GM23338 (cell line): ENCODE data around the gene SLC16A9. TPM values are rescaled to one million over a fixed set of nuclear protein-coding genes. Genes with fewer than 3 reads are reported as not detected.

Experiments used
- ATAC-seq: fragments of 200-7000 bp; cut with Tn5 transposase; 3 replicates; pipeline ENCODE4 v1.9.1; 2020
- DNase-seq: peaks from one replicate; pipeline ENCODE4 v3.0.0-alpha.2; 2015; ENCODE audit warnings: low spot score
- H2AFZ ChIP-seq: fragments of 200-600 bp; sonication (generic); 2 replicates; pipeline ENCODE4 v1.8.0; 2016; ENCODE audit warnings: antibody characterized with exemption, mild to moderate bottlenecking, moderate library complexity
- H3F3A ChIP-seq: fragments of 200-600 bp; sonication (generic); replicated peaks from 2 replicates; pipeline ENCODE4 v1.8.0; 2017; ENCODE audit warnings: antibody characterized with exemption, mixed run types, low read depth
- H3K27ac ChIP-seq: fragments of 200-600 bp; sonication (generic); 2 replicates; pipeline ENCODE4 v1.6.1; 2016; ENCODE audit warnings: low read depth
- H3K27me3 ChIP-seq: fragments of 200-600 bp; sonication (generic); 2 replicates; pipeline ENCODE4 v1.8.0; 2016; ENCODE audit warnings: mild to moderate bottlenecking, mixed run types, moderate library complexity; ENCODE audit not compliant: insufficient read depth
- H3K36me3 ChIP-seq: fragments of 200-600 bp; sonication (generic); 2 replicates; pipeline ENCODE4 v1.8.0; 2016; ENCODE audit warnings: mild to moderate bottlenecking; ENCODE audit not compliant: insufficient read depth
- H3K4me1 ChIP-seq: fragments of 200-600 bp; sonication (generic); 2 replicates; pipeline ENCODE4 v1.8.0; 2016; ENCODE audit warnings: mild to moderate bottlenecking, moderate library complexity; ENCODE audit not compliant: insufficient read depth
- H3K4me2 ChIP-seq: fragments of 200-600 bp; sonication (generic); 2 replicates; pipeline ENCODE4 v1.7.1; 2017; ENCODE audit warnings: mixed run types
- H3K4me3 ChIP-seq: fragments of 200-600 bp; sonication (generic); 2 replicates; pipeline ENCODE4 v1.6.1; 2016; ENCODE audit warnings: mixed run types
- H3K79me2 ChIP-seq: fragments of 200-600 bp; sonication (generic); replicated peaks from 2 replicates; pipeline ENCODE4 v1.8.0; 2017; ENCODE audit warnings: mild to moderate bottlenecking; ENCODE audit not compliant: insufficient read depth
- H3K9me2 ChIP-seq: fragments of 200-600 bp; sonication (generic); 2 replicates; pipeline ENCODE4 v1.8.0; 2017; ENCODE audit not compliant: insufficient read depth
- H4K20me1 ChIP-seq: fragments of 200-600 bp; sonication (generic); replicated peaks from 2 replicates; pipeline ENCODE4 v1.8.0; 2017; ENCODE audit warnings: mild to moderate bottlenecking; ENCODE audit not compliant: insufficient read depth
- H3K27ac Mint-ChIP-seq: 2 replicates; pipeline ENCODE4 v1.8.0; 2020; ENCODE audit warnings: inconsistent platforms, mild to moderate bottlenecking, moderate library complexity, mixed read lengths
- H3K27me3 Mint-ChIP-seq: 3 replicates; pipeline ENCODE4 v1.8.0; 2022; ENCODE audit warnings: low read depth, mild to moderate bottlenecking, moderate library complexity, mixed read lengths, inconsistent platforms; ENCODE audit not compliant: insufficient read depth, poor library complexity
- H3K36me3 Mint-ChIP-seq: 3 replicates; pipeline ENCODE4 v1.8.0; 2021; ENCODE audit warnings: low read depth, mild to moderate bottlenecking, inconsistent platforms, moderate library complexity, mixed read lengths
- H3K4me1 Mint-ChIP-seq: 3 replicates; pipeline ENCODE4 v1.8.0; 2020; ENCODE audit warnings: mild to moderate bottlenecking, inconsistent platforms, mixed read lengths
- H3K4me3 Mint-ChIP-seq: 3 replicates; pipeline ENCODE4 v1.8.0; 2021; ENCODE audit warnings: moderate library complexity, mild to moderate bottlenecking, inconsistent platforms, mixed read lengths
- H3K9me3 Mint-ChIP-seq: 3 replicates; pipeline ENCODE4 v1.8.0; 2020; ENCODE audit warnings: moderate library complexity, mild to moderate bottlenecking, inconsistent platforms, mixed read lengths
- NANOG ChIP-seq: IDR thresholded peaks from 2 replicates; pipeline ENCODE4 v1.6.1; 2016; ENCODE audit warnings: antibody characterized with exemption, borderline replicate concordance
- polyA plus RNA-seq: library from polyadenylated mRNA; unstranded; fragments of >200 nt; fragmentation: Nextera tagmentation; extraction: Ambion mirVana; gene quantifications from 2 replicates; pipeline ENCODE4 v1.2.1, GENCODE V29; 2016
- total RNA-seq: library from RNA; depleted of rRNA; stranded (reverse); fragments of >200 nt; shearing (Covaris generic); gene quantifications from 2 replicates; pipeline ENCODE4 v1.2.3, GENCODE V29; 2014
- TF ChIP-seq, protein P1 (sequence below): fragments of 250-450 bp; sonication (Bioruptor Pico); IDR thresholded peaks from 2 replicates; pipeline ENCODE4 v1.5.0; 2020; ENCODE audit warnings: mild to moderate bottlenecking, moderate library complexity
- TF ChIP-seq, protein P2 (sequence below): IDR thresholded peaks from one replicate; pipeline ENCODE4 v1.6.1; 2018; ENCODE audit warnings: antibody characterized with exemption; ENCODE audit not compliant: unreplicated experiment

The SLC16A9 gene
- total and polyA plus RNA-seq, 2 experiments from 2014 or later = 6.5 to 11.4 TPM

DNA sequence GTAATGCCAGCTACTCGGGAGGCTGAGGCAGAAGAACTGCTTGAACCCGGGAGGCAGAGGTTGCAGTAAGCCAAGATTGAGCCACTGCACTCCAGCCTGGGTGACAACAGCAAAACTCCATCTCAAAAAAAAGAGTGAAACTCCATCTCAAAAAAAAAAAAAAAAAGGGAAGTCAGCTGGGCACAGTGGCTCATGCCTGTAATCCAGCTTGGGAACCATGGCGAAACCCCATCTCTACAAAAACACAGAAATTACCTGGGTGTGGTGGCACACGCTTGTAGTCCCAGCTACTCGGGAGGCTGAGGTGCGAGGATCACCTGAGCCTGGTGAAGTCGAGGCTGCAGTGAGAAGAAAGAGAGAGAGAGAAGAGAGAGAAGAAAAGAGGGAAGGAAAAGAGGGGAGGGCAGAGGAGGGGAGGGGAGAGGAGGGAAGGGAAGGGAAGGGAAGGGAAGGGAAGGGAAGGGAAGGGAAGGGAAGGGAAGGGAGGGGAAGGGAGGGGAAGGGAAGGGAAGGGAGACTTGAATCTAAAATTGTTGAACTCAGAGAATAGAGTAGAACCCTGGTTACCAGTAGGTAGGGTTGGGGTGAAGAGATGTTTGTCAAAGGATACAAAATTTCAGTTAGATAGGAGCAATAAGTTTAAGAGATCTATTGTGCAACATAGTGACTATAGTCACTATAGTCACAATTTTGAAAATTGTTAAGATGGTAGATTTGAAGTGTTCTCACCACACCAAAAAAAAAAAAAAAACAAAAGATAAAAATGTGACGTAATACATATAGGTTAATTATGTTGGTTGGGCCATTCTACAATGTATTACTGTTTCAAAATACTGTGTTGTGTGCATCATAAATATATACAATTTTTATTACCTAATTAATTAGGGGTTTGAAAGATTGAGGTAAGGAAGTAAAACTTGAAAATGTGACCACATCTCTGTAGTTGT, 2.5 kb downstream of the SLC16A9 start (continued):
- TF ChIP-seq, protein P1, sequence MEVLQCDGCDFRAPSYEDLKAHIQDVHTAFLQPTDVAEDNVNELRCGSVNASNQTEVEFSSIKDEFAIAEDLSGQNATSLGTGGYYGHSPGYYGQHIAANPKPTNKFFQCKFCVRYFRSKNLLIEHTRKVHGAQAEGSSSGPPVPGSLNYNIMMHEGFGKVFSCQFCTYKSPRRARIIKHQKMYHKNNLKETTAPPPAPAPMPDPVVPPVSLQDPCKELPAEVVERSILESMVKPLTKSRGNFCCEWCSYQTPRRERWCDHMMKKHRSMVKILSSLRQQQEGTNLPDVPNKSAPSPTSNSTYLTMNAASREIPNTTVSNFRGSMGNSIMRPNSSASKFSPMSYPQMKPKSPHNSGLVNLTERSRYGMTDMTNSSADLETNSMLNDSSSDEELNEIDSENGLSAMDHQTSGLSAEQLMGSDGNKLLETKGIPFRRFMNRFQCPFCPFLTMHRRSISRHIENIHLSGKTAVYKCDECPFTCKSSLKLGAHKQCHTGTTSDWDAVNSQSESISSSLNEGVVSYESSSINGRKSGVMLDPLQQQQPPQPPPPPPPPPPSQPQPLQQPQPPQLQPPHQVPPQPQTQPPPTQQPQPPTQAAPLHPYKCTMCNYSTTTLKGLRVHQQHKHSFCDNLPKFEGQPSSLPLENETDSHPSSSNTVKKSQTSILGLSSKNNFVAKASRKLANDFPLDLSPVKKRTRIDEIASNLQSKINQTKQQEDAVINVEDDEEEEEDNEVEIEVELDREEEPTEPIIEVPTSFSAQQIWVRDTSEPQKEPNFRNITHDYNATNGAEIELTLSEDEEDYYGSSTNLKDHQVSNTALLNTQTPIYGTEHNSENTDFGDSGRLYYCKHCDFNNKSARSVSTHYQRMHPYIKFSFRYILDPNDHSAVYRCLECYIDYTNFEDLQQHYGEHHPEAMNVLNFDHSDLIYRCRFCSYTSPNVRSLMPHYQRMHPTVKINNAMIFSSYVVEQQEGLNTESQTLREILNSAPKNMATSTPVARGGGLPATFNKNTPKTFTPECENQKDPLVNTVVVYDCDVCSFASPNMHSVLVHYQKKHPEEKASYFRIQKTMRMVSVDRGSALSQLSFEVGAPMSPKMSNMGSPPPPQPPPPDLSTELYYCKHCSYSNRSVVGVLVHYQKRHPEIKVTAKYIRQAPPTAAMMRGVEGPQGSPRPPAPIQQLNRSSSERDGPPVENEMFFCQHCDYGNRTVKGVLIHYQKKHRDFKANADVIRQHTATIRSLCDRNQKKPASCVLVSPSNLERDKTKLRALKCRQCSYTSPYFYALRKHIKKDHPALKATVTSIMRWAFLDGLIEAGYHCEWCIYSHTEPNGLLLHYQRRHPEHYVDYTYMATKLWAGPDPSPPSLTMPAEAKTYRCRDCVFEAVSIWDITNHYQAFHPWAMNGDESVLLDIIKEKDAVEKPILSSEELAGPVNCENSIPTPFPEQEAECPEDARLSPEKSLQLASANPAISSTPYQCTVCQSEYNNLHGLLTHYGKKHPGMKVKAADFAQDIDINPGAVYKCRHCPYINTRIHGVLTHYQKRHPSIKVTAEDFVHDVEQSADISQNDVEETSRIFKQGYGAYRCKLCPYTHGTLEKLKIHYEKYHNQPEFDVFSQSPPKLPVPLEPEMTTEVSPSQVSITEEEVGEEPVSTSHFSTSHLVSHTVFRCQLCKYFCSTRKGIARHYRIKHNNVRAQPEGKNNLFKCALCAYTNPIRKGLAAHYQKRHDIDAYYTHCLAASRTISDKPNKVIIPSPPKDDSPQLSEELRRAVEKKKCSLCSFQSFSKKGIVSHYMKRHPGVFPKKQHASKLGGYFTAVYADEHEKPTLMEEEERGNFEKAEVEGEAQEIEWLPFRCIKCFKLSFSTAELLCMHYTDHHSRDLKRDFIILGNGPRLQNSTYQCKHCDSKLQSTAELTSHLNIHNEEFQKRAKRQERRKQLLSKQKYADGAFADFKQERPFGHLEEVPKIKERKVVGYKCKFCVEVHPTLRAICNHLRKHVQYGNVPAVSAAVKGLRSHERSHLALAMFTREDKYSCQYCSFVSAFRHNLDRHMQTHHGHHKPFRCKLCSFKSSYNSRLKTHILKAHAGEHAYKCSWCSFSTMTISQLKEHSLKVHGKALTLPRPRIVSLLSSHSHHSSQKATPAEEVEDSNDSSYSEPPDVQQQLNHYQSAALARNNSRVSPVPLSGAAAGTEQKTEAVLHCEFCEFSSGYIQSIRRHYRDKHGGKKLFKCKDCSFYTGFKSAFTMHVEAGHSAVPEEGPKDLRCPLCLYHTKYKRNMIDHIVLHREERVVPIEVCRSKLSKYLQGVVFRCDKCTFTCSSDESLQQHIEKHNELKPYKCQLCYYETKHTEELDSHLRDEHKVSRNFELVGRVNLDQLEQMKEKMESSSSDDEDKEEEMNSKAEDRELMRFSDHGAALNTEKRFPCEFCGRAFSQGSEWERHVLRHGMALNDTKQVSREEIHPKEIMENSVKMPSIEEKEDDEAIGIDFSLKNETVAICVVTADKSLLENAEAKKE (CRISPR knock-in tag) = no peak

DNA sequence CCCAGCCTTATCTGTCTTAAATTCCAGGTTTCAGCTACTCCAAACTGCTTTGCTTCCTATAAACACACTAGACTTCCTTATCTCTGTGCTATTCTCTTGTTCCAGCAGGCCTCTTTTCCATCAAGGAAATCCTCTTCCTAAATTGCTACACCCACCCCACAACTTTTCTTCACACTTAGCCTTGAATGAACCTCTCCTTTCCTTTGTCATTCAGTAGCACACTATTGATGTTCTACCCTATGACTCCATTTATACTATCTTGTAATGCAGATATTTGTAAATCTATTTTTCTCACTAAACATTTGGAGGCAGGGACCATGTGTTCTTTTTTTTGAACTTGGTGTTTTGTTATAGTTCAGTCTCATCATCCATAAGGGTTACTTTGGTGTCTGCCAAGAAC, 3.7 kb downstream of the SLC16A9 start:
- Histone ChIP-seq H3F3A (0 out of 2 replicates have a peak, but pooled peaks cover 3% of the 10 kb centered on the region), H3K27ac (no peak overlapping the region), H2AFZ (no peak overlapping the region), H3K79me2 (peaks cover 14% of the 10 kb centered on the region; the same call in 1 of the 2 replicates), H3K4me2 (0 out of 2 replicates have a peak overlapping the region, but pooled peaks have one; percentile 17), H3K27me3 (peaks cover 28% of the 10 kb centered on the region), H3K36me3 (no peaks in the 10 kb centered on the region), H3K4me1 (peaks cover 16% of the 10 kb centered on the region), H3K9me2 (no peaks in the 10 kb centered on the region), H4K20me1 (no peaks in the 10 kb centered on the region; the same call in 1 of the 2 replicates), H3K4me3 (no peak overlapping the region)
- Mint-ChIP-seq H3K4me1 (peaks cover 41% of the 10 kb centered on the region), H3K27ac (no peak overlapping the region), H3K27me3 (peaks cover 11% of the 10 kb centered on the region), H3K4me3 (peak overlapping the region; percentile 7; the same call in 2 of the 3 replicates), H3K9me3 (no peaks in the 10 kb centered on the region), H3K36me3 (peaks cover 20% of the 10 kb centered on the region)
- no peak for DNase-seq
- no peak for ATAC-seq
- TF ChIP-seq, protein P1 (CRISPR knock-in tag) = no peak
- no peak for TF ChIP-seq NANOG
- TF ChIP-seq, protein P2, sequence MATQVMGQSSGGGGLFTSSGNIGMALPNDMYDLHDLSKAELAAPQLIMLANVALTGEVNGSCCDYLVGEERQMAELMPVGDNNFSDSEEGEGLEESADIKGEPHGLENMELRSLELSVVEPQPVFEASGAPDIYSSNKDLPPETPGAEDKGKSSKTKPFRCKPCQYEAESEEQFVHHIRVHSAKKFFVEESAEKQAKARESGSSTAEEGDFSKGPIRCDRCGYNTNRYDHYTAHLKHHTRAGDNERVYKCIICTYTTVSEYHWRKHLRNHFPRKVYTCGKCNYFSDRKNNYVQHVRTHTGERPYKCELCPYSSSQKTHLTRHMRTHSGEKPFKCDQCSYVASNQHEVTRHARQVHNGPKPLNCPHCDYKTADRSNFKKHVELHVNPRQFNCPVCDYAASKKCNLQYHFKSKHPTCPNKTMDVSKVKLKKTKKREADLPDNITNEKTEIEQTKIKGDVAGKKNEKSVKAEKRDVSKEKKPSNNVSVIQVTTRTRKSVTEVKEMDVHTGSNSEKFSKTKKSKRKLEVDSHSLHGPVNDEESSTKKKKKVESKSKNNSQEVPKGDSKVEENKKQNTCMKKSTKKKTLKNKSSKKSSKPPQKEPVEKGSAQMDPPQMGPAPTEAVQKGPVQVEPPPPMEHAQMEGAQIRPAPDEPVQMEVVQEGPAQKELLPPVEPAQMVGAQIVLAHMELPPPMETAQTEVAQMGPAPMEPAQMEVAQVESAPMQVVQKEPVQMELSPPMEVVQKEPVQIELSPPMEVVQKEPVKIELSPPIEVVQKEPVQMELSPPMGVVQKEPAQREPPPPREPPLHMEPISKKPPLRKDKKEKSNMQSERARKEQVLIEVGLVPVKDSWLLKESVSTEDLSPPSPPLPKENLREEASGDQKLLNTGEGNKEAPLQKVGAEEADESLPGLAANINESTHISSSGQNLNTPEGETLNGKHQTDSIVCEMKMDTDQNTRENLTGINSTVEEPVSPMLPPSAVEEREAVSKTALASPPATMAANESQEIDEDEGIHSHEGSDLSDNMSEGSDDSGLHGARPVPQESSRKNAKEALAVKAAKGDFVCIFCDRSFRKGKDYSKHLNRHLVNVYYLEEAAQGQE = no peak
